HepG2 (cell line): Measurements from ENCODE around the gene CORO1C. TPM values are rescaled to one million over a fixed set of nuclear protein-coding genes. Genes with fewer than 3 reads are reported as not detected.

Experiments
- AHR ChIP-seq: IDR thresholded peaks from 2 replicates; pipeline ENCODE4 v1.6.1; 2018; ENCODE audit warnings: missing genetic modification reagents, missing compliant biosample characterization
- BORCS8-MEF2B ChIP-seq: sonication (generic); formaldehyde crosslinking; IDR thresholded peaks from 2 replicates; pipeline ENCODE4 v1.8.0; 2022; ENCODE audit warnings: mild to moderate bottlenecking, missing genetic modification reagents
- FLYWCH1 ChIP-seq: sonication (generic); formaldehyde crosslinking; IDR thresholded peaks from 2 replicates; pipeline ENCODE4 v1.8.1; 2023; ENCODE audit warnings: mild to moderate bottlenecking, missing genetic modification reagents
- FOXA3 ChIP-seq: IDR thresholded peaks from 2 replicates; pipeline ENCODE4 v1.6.1; 2016; ENCODE audit warnings: missing genetic modification reagents, missing compliant biosample characterization
- FOXP1 ChIP-seq, 2 experiments: fragments of 450-650 bp in 1 of 2; IDR thresholded peaks; 2 replicates each; pipeline ENCODE4 v1.6.1; 2017 to 2018; ENCODE audit warnings: antibody characterized with exemption in 1 of 2
- MED1 ChIP-seq: sonication (generic); formaldehyde crosslinking; IDR thresholded peaks from 2 replicates; pipeline ENCODE4 v1.4.0; 2020; ENCODE audit warnings: missing genetic modification reagents
- NAIF1 ChIP-seq: sonication (generic); formaldehyde crosslinking; IDR thresholded peaks from 2 replicates; pipeline ENCODE4 v1.5.0; 2020; ENCODE audit warnings: mild to moderate bottlenecking, missing genetic modification reagents, borderline replicate concordance
- NFKBIZ ChIP-seq: IDR thresholded peaks from 2 replicates; pipeline ENCODE4 v1.6.1; 2018; ENCODE audit warnings: missing genetic modification reagents, missing compliant biosample characterization
- SKI ChIP-seq: fragments of 450-650 bp; IDR thresholded peaks from one replicate; pipeline ENCODE4 v1.6.1; 2018; ENCODE audit warnings: mild to moderate bottlenecking; ENCODE audit not compliant: partially characterized antibody
- SOX13 ChIP-seq, 3 experiments: fragments of 450-650 bp in 1 of 3; sonication (generic) in 1 of 3; formaldehyde crosslinking in 1 of 3; IDR thresholded peaks in 2 of 3; conservative IDR thresholded peaks in 1 of 3; 2 replicates each; pipeline versions ENCODE4 v1.5.0 to v1.6.1; 2016 to 2020; ENCODE audit warnings: antibody characterized with exemption in 1 of 3, mild to moderate bottlenecking in 1 of 3, missing compliant biosample characterization in 1 of 3, missing genetic modification reagents in 1 of 3, moderate library complexity in 1 of 3
- SRF ChIP-seq: IDR thresholded peaks from 2 replicates; pipeline ENCODE4 v1.6.1; 2011; ENCODE audit warnings: mild to moderate bottlenecking, low read depth, low read length, moderate library complexity
- ZNF501 ChIP-seq: sonication (generic); formaldehyde crosslinking; IDR thresholded peaks from 2 replicates; pipeline ENCODE4 v1.5.1; 2020; ENCODE audit warnings: mild to moderate bottlenecking, moderate library complexity, missing genetic modification reagents
- polyA plus RNA-seq, 8 experiments: library from polyadenylated mRNA; depleted of rRNA in 3 of 8; stranded (reverse) in 7 of 8; unstranded in 1 of 8; fragments of >200 nt; fragmentation: Illumina TruSeq in 4 of 8; extraction: Trizol in 4 of 8; gene quantifications; 2 replicates each; pipeline versions ENCODE4 v1.2.1 to v1.2.3, GENCODE V29; 2011 to 2016; ENCODE audit warnings: low read depth in 4 of 8, missing spikeins in 1 of 8, mixed read lengths in 1 of 8; ENCODE audit not compliant: insufficient read depth in 1 of 8
- total RNA-seq, 5 experiments: library from RNA; depleted of rRNA; stranded (reverse); fragments of >200 nt; fragmentation: Illumina TruSeq; extraction: Trizol; gene quantifications; 2 replicates each; pipeline ENCODE4 v1.2.3, GENCODE V29; 2016; ENCODE audit warnings: low read depth in 1 of 5
- TF ChIP-seq, protein P1 (sequence below): sonication (generic); formaldehyde crosslinking; IDR thresholded peaks from 2 replicates; pipeline ENCODE4 v1.4.0; 2020; ENCODE audit warnings: missing genetic modification reagents
- TF ChIP-seq, protein P2 (sequence below): IDR thresholded peaks from 2 replicates; pipeline ENCODE4 v1.4.0; 2020; ENCODE audit warnings: mild to moderate bottlenecking, missing genetic modification reagents
- TF ChIP-seq, protein P3 (sequence below): IDR thresholded peaks from 2 replicates; pipeline ENCODE4 v1.6.1; 2016; ENCODE audit warnings: low read depth, borderline replicate concordance
- TF ChIP-seq, protein P4 (sequence below): sonication (generic); formaldehyde crosslinking; IDR thresholded peaks from 2 replicates; pipeline ENCODE4 v1.5.1; 2020; ENCODE audit warnings: mild to moderate bottlenecking, missing genetic modification reagents, moderate library complexity
- TF ChIP-seq, protein P5 (sequence below): IDR thresholded peaks from 2 replicates; pipeline ENCODE4 v1.6.1; 2012; ENCODE audit warnings: low read depth, low read length, improper control_type of control experiment

Gene CORO1C
- total and polyA plus RNA-seq, 2 of the 13 experiments (the other 11 are each of a cell fraction or from before 2014, with no cell fraction given), result 73.7 to 131 TPM

DNA sequence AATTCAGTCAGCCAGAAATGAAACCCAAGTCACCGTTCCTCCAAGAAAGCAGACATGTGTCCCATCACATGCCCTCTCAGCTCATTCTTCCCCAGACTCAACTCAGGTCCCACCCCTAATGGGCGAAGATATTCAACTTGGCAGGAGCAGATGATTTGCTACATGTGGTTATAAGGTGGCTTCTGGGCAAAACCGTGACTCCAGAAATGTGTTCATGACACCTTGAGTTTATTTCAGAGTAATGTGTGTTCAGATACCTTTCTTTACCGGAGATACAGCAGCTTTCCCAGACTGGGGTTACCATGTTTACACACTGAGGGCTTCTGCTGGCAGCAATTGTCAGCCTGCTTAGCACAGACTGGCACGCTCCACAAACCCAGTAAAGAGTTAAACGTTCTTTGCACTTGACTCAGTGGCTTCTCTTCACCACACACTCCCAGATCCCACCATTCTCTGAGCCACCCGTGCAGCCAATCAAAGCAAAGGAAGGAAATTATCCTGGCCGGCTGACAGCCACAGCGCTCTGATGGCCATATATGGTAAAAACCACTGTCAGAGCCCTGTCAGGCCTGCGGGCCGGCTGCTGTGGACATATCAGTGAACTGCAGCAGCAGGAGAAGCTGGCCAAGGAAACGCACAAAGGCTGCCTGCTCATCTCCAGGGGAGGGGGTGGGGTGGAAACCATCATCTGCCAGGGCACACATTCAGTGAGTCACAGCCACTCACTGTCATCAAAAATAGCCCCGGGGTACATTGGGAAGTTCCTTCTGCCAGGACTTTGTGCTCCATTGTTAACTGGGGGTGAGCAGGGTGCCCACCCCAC lies 39.9 kb downstream of the CORO1C start (continued):
- TF ChIP-seq SOX13 (IDR thresholded peaks at IDR 0.05), result no peak
- TF ChIP-seq SOX13 (CRISPR knock-in tag; conservative IDR thresholded peaks at IDR 0.05 in 1 of 2, IDR thresholded peaks at IDR 0.05 in 1 of 2), result peak in 1 of 2 experiments; percentile 82; a peak in 2 of 4 replicates
- TF ChIP-seq FOXP1 (IDR thresholded peaks at IDR 0.05), result no peak
- 0 out of 2 replicates have a peak, but pooled peaks have one; percentile 13 for TF ChIP-seq FOXP1 (CRISPR knock-in tag; IDR thresholded peaks at IDR 0.05)
- TF ChIP-seq, protein P1, sequence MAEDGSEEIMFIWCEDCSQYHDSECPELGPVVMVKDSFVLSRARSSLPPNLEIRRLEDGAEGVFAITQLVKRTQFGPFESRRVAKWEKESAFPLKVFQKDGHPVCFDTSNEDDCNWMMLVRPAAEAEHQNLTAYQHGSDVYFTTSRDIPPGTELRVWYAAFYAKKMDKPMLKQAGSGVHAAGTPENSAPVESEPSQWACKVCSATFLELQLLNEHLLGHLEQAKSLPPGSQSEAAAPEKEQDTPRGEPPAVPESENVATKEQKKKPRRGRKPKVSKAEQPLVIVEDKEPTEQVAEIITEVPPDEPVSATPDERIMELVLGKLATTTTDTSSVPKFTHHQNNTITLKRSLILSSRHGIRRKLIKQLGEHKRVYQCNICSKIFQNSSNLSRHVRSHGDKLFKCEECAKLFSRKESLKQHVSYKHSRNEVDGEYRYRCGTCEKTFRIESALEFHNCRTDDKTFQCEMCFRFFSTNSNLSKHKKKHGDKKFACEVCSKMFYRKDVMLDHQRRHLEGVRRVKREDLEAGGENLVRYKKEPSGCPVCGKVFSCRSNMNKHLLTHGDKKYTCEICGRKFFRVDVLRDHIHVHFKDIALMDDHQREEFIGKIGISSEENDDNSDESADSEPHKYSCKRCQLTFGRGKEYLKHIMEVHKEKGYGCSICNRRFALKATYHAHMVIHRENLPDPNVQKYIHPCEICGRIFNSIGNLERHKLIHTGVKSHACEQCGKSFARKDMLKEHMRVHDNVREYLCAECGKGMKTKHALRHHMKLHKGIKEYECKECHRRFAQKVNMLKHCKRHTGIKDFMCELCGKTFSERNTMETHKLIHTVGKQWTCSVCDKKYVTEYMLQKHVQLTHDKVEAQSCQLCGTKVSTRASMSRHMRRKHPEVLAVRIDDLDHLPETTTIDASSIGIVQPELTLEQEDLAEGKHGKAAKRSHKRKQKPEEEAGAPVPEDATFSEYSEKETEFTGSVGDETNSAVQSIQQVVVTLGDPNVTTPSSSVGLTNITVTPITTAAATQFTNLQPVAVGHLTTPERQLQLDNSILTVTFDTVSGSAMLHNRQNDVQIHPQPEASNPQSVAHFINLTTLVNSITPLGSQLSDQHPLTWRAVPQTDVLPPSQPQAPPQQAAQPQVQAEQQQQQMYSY, result no peak
- no peak for TF ChIP-seq SKI
- peak; percentile 72 for TF ChIP-seq MED1
- TF ChIP-seq SRF, result peak; percentile 100
- TF ChIP-seq FLYWCH1 (CRISPR knock-in tag), result peak; percentile 27; the same call in 1 of the 2 replicates
- TF ChIP-seq AHR, result no peak
- TF ChIP-seq NAIF1 (CRISPR knock-in tag), result peak; percentile 39; the same call in 1 of the 2 replicates
- TF ChIP-seq, protein P2, sequence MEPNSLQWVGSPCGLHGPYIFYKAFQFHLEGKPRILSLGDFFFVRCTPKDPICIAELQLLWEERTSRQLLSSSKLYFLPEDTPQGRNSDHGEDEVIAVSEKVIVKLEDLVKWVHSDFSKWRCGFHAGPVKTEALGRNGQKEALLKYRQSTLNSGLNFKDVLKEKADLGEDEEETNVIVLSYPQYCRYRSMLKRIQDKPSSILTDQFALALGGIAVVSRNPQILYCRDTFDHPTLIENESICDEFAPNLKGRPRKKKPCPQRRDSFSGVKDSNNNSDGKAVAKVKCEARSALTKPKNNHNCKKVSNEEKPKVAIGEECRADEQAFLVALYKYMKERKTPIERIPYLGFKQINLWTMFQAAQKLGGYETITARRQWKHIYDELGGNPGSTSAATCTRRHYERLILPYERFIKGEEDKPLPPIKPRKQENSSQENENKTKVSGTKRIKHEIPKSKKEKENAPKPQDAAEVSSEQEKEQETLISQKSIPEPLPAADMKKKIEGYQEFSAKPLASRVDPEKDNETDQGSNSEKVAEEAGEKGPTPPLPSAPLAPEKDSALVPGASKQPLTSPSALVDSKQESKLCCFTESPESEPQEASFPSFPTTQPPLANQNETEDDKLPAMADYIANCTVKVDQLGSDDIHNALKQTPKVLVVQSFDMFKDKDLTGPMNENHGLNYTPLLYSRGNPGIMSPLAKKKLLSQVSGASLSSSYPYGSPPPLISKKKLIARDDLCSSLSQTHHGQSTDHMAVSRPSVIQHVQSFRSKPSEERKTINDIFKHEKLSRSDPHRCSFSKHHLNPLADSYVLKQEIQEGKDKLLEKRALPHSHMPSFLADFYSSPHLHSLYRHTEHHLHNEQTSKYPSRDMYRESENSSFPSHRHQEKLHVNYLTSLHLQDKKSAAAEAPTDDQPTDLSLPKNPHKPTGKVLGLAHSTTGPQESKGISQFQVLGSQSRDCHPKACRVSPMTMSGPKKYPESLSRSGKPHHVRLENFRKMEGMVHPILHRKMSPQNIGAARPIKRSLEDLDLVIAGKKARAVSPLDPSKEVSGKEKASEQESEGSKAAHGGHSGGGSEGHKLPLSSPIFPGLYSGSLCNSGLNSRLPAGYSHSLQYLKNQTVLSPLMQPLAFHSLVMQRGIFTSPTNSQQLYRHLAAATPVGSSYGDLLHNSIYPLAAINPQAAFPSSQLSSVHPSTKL (CRISPR knock-in tag), result 0 out of 2 replicates have a peak, but pooled peaks have one; percentile 60
- no peak for TF ChIP-seq NFKBIZ
- TF ChIP-seq, protein P3, sequence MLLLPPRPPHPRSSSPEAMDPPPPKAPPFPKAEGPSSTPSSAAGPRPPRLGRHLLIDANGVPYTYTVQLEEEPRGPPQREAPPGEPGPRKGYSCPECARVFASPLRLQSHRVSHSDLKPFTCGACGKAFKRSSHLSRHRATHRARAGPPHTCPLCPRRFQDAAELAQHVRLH (CRISPR knock-in tag), result peak; percentile 59; the same call in 1 of the 2 replicates
- TF ChIP-seq, protein P4, sequence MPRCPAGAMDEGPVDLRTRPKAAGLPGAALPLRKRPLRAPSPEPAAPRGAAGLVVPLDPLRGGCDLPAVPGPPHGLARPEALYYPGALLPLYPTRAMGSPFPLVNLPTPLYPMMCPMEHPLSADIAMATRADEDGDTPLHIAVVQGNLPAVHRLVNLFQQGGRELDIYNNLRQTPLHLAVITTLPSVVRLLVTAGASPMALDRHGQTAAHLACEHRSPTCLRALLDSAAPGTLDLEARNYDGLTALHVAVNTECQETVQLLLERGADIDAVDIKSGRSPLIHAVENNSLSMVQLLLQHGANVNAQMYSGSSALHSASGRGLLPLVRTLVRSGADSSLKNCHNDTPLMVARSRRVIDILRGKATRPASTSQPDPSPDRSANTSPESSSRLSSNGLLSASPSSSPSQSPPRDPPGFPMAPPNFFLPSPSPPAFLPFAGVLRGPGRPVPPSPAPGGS (CRISPR knock-in tag), result no peak
- TF ChIP-seq, protein P5, sequence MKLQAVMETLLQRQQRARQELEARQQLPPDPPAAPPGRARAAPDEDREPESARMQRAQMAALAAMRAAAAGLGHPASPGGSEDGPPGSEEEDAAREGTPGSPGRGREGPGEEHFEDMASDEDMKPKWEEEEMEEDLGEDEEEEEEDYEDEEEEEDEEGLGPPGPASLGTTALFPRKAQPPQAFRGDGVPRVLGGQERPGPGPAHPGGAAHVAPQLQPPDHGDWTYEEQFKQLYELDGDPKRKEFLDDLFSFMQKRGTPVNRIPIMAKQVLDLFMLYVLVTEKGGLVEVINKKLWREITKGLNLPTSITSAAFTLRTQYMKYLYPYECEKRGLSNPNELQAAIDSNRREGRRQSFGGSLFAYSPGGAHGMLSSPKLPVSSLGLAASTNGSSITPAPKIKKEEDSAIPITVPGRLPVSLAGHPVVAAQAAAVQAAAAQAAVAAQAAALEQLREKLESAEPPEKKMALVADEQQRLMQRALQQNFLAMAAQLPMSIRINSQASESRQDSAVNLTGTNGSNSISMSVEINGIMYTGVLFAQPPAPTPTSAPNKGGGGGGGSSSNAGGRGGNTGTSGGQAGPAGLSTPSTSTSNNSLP, result 0 out of 2 replicates have a peak, but pooled peaks have one; percentile 25
- TF ChIP-seq FOXA3 (CRISPR knock-in tag), result peak; percentile 37; the same call in 1 of the 2 replicates
- TF ChIP-seq BORCS8-MEF2B (CRISPR knock-in tag), result peak; percentile 63
- peak; percentile 31; the same call in 1 of the 2 replicates for TF ChIP-seq ZNF501 (CRISPR knock-in tag)
